ENCODE results near the gene ANO6.
"Not testable (repeated sequence)": the region's sequence is repeated elsewhere in the genome, so short reads cannot be mapped to it uniquely, and the experiment has no call there.

The ANO6 gene

DNA sequence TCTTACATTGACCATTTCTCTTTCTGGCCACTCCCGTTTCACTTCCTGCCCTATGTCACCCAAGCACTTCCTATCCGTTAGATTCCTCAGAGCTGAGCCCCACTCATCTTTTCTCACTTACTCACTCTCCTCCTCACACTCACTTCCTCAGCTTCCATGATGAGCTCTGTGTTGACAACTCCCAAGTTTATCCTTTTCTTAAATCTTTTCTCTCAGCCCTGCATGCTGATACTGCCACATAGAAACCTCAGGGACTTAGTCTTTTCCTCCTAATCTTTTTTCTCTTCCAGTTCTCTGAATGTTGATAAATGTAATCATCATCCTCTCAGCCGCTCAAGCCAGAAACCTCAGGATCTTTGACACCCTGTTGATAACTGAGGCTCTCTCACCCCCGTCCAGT lies 99.6 kb downstream of the ANO6 start:
- no peak overlapping the region for H3K4me3 ChIP-seq (ENCODE audit: low read depth, low read length)
- no peak for DNase-seq (ENCODE audit: low read depth)

DNA sequence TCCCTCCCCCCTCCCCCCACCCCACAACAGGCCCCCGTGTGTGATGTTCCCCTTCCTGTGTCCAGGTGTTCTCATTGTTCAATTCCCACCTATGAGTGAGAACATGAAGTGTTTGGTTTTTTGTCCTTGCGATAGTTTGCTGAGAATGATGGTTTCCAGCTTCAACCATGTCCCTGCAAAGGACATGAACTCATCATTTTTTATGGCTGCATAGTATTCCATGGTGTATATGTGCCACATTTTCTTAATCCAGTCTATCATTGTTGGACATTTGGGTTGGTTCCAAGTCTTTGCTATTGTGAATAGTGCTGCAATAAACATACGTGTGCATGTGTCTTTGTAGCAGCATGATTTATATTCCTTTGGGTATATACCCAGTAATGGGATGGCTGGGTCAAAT lies 101.4 kb downstream of the ANO6 start:
- not testable (repeated sequence) for DNase-seq (ENCODE audit: low read depth)

More for the DNA sequence above, 99.6 kb downstream of the ANO6 start:
- TF ChIP-seq, protein P1, sequence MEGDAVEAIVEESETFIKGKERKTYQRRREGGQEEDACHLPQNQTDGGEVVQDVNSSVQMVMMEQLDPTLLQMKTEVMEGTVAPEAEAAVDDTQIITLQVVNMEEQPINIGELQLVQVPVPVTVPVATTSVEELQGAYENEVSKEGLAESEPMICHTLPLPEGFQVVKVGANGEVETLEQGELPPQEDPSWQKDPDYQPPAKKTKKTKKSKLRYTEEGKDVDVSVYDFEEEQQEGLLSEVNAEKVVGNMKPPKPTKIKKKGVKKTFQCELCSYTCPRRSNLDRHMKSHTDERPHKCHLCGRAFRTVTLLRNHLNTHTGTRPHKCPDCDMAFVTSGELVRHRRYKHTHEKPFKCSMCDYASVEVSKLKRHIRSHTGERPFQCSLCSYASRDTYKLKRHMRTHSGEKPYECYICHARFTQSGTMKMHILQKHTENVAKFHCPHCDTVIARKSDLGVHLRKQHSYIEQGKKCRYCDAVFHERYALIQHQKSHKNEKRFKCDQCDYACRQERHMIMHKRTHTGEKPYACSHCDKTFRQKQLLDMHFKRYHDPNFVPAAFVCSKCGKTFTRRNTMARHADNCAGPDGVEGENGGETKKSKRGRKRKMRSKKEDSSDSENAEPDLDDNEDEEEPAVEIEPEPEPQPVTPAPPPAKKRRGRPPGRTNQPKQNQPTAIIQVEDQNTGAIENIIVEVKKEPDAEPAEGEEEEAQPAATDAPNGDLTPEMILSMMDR (IDR thresholded peaks at IDR 0.05; ENCODE audit: low read depth, low read length, missing control alignments) = no peak

DNA sequence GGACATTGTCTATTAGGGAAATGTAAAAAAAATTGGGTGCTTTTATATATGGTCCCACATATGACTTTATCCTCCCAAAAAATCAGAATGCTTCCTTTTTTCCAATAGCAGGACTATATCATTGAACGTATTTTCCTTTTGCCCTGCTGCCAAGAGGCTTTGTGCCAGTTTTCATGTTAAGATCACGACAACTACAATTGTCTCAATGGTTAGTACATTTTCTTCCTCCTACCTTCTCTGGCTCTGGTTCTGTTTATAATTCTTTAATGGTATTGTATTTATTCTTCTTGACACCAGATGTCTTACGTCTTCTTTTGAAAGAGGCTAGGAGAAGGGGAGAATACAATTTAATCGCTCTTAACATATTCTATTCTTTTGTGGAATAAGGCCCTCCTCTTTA lies 106.9 kb downstream of the ANO6 start:
- no peak for DNase-seq (ENCODE audit: low read depth)
- TF ChIP-seq, protein P1 (IDR thresholded peaks at IDR 0.05; ENCODE audit: low read depth, low read length, missing control alignments) = no peak
- no peak overlapping the region for H3K4me3 ChIP-seq (ENCODE audit: low read depth, low read length)

More for the DNA sequence above, 101.4 kb downstream of the ANO6 start:
- H3K4me3 ChIP-seq (ENCODE audit: low read depth, low read length) = not testable (repeated sequence)

DNA sequence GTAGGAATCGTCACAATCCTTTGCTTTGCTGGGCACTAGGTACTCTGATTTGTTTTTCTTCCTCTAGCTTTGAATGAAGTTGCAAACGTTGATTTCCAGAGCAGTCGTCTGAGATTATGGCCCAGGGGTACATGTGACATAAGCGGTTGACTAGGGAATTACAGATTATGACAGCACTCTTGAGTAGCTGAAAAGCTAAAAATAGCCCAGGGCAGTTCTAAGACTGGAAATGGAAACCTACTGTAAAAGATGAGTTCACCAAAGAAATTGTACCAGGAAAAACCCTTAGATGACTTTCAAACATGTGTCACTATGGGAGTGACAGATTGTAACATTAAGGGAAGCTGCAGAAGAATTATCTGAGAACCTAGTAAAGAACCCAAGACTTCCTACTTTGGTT lies 108.5 kb downstream of the ANO6 start:
- H3K4me3 ChIP-seq (ENCODE audit: low read depth, low read length) = no peak overlapping the region
- no peak for DNase-seq (ENCODE audit: low read depth)
- TF ChIP-seq, protein P1 (IDR thresholded peaks at IDR 0.05; ENCODE audit: low read depth, low read length, missing control alignments) = no peak

DNA sequence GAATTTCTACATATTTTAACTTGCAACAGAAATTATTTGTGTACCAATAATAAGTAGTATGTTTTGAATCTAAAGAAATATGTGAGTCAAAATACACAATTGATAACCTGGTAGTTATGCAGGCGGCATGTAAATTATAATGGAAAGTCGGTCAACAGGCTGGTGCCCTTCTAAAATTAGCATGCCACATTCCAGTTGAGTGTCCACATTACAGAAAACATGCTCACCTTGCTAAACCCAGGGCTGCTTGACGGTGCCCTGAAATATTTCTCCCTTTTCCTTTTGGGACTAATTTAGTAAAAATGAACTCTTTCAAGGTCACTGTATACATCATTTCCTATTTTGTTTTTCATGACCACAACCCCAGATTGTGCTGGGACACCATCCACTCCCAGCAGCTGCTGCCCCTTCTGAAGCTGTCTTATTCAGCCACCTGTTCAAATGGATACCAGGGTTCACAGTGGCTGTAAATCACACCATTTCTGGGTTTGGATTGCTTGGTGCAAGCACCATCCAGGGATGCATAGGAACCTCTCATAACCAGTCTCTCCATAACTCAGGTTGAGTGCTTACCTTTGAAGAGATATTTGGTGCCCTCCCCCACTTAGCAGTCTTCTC lies 110.6 kb downstream of the ANO6 start:
- no peak overlapping the region for H3K4me3 ChIP-seq (ENCODE audit: low read depth, low read length)
- TF ChIP-seq, protein P1 (IDR thresholded peaks at IDR 0.05; ENCODE audit: low read depth, low read length, missing control alignments) = no peak
- no peak for DNase-seq (ENCODE audit: low read depth)

DNA sequence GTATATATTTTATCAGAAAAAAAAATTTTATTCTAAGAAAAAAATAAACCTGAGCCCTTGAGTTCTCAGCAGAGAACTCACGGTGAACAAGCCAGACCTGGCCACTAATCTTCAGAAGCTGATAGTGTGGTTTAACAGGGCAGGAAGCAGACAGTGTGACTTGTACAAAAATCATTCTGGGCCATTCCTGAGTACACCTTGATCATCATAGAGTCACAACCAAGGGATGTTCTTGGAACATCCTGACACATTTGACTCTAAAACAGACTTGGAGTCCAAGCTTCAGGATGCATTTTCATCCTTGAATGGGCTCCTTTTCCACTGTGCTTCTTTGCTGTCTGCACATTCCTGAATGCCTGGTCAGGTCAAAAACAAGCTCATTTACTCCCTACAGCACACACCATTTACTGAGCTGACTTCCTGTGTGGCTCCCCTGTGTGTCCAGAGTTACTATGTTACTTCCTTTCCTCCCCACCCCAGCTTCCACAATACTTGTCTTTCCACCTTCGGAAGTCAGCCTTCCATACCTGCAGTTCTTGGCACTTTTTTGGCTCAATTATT lies 112.0 kb downstream of the ANO6 start:
- TF ChIP-seq, protein P1 (IDR thresholded peaks at IDR 0.05; ENCODE audit: low read depth, low read length, missing control alignments) = no peak
- DNase-seq (ENCODE audit: low read depth) = no peak
- no peak overlapping the region for H3K4me3 ChIP-seq (ENCODE audit: low read depth, low read length)

DNA sequence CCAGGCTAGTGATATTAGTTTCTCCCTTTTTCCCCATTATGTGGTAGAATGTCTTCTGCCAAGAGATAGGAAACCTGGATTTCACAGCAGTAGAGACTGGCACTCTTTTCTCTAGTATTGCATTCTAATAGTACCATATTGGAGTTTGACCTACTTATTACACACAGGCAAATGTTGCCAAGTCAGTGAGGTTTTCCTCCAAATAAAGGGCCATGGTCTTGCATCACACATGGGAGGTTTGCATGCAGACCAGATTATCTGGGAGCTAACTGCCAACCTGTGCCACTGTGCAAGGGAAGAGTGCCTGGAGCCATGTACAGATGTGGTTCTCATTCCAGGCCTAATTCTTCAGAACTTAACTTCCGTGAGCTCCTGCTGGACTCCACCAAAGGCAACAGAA lies 113.3 kb downstream of the ANO6 start:
- no peak overlapping the region for H3K4me3 ChIP-seq (ENCODE audit: low read depth, low read length)
- DNase-seq (ENCODE audit: low read depth) = no peak
- TF ChIP-seq, protein P1 (IDR thresholded peaks at IDR 0.05; ENCODE audit: low read depth, low read length, missing control alignments) = no peak
